GM18909 (cell line): ENCODE data around the gene CHKB.

Experiments used
- ATAC-seq: cut with Tn5 transposase; IDR thresholded peaks from one replicate; pipeline ENCODE4 v1.9.1; 2021; ENCODE audit warnings: mild to moderate bottlenecking; ENCODE audit not compliant: unreplicated experiment, poor library complexity

CHKB gene

GRCh38 chr22:50576806-50577696 is 5.6 kb downstream of the CHKB start:
- no peak for ATAC-seq

- ATAC-seq: no peak
Observed at GRCh38 chr22:50576070-50576469, 6.6 kb downstream of the CHKB start.

GRCh38 chr22:50575426-50575941 is 7.2 kb downstream of the CHKB start:
- no peak for ATAC-seq

- ATAC-seq: no peak
Observed at GRCh38 chr22:50574383-50574755, 8.3 kb downstream of the CHKB start.

GRCh38 chr22:50573491-50574382 is 8.9 kb downstream of the CHKB start:
- no peak for ATAC-seq

- no peak for ATAC-seq
Observed at GRCh38 chr22:50572965-50573364, 9.7 kb downstream of the CHKB start.

GRCh38 chr22:50571264-50572175 is 11.1 kb downstream of the CHKB start:
- ATAC-seq: no peak

- no peak for ATAC-seq
Observed at GRCh38 chr22:50570861-50571260, 11.8 kb downstream of the CHKB start.

- no peak for ATAC-seq
Observed at GRCh38 chr22:50569896-50570535, 12.6 kb downstream of the CHKB start.

GRCh38 chr22:50569041-50569459 is 13.6 kb downstream of the CHKB start:
- no peak for ATAC-seq

GRCh38 chr22:50568626-50569025 is 14.0 kb downstream of the CHKB start:
- no peak for ATAC-seq

GRCh38 chr22:50567721-50568252 is 14.9 kb downstream of the CHKB start:
- ATAC-seq: no peak

GRCh38 chr22:50564289-50564688 is 18.4 kb downstream of the CHKB start:
- ATAC-seq: no peak

GRCh38 chr22:50563413-50564160 is 19.1 kb downstream of the CHKB start:
- ATAC-seq: no peak

GRCh38 chr22:50562523-50563412 is 19.9 kb downstream of the CHKB start, which contains the start of gene SYCE3:
Gene SYCE3 (minus strand): TSS chr22:50562919. CDS start chr22:50556405, 6,514 bp downstream.
- ATAC-seq: peak; percentile 92

GRCh38 chr22:50561401-50562358 is 21.0 kb downstream of the CHKB start:
- ATAC-seq: no peak
